ENCODE data around the gene DIPK1B.

DNA sequence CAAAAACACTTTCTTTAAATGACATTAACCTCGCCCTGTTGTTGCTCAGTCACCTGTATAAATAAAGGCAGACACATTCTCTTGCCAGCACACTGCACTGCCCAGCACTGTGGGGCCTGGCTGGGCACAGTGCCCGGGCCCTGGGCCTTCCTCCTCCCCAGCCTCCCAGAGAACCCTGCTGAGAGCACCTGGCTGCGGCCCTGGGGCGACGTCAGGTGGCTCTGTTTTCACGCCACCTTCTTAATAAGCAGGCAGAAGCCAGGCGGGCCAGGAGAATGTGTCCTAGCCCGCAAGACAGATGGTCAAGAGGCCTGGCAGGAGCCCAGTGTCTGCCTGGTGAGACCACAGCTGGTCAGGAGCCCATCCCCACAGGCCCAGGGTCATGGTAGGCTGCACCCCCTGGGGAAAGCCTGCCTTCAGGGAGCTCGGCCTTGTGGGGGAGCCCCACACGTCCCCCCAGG, 16.9 kb upstream of the DIPK1B start:
- TF ChIP-seq CTCF (conservative IDR thresholded peaks at IDR 0.05) = no peak
- no peak for TF ChIP-seq ZFX (IDR thresholded peaks at IDR 0.05)
